Activated T-helper 2 cell treated with anti-CD3 and anti-CD28 coated beads, Interferon-gamma antibody, Interleukin-2, Interleukin-4, amounts not matched to agents 10 μg/mL and 5 μg/mL and 100 μg/mL, durations not matched to agents 14 hours and 24 hours and 36 hours (primary cell): Measurements from ENCODE around the gene CRYGB. TPM values are rescaled to one million over a fixed set of nuclear protein-coding genes. Genes with fewer than 3 reads are reported as not detected.
A peak's percentile ranks its signal among the peaks of the same experiment; 100 is the strongest.

ENCODE experiments used
- DNase-seq: peaks from one replicate; pipeline ENCODE4 v3.0.0; 2021; ENCODE audit warnings: low spot score
- H3K27ac Mint-ChIP-seq: one replicate; pipeline ENCODE4 v1.8.0; 2021; ENCODE audit warnings: mixed read lengths
- H3K27me3 Mint-ChIP-seq: one replicate; pipeline ENCODE4 v1.8.0; 2021; ENCODE audit warnings: low read depth, mixed read lengths
- H3K36me3 Mint-ChIP-seq: one replicate; pipeline ENCODE4 v1.8.0; 2021; ENCODE audit warnings: low read depth, mixed read lengths
- H3K4me1 Mint-ChIP-seq: one replicate; pipeline ENCODE4 v1.8.0; 2021; ENCODE audit warnings: low read depth, mixed read lengths
- H3K4me3 Mint-ChIP-seq: one replicate; pipeline ENCODE4 v1.8.0; 2021; ENCODE audit warnings: low read depth, mild to moderate bottlenecking, moderate library complexity, mixed read lengths
- H3K9me3 Mint-ChIP-seq: one replicate; pipeline ENCODE4 v1.8.0; 2021; ENCODE audit warnings: mixed read lengths
- intact Hi-C: fragments of 100-400 bp; cut with micrococcal nuclease; formaldehyde crosslinking; loops from one replicate; pipeline ENCODE4 v1.15.1; 2023
- total RNA-seq: library from RNA; stranded (reverse); gene quantifications from 2 replicates; pipeline ENCODE4 v1.2.3, GENCODE V29; 2022

CRYGB gene
- total RNA-seq, 1 donor from 2014 or later, result not detected

GRCh38 chr2:208175069-208175839 is 29.3 kb upstream of the CRYGB start:
- peaks cover 8% of the 10 kb centered on the region for H3K27me3 Mint-ChIP-seq
- peak; percentile 32 for DNase-seq
- H3K4me1 Mint-ChIP-seq, result peaks cover 3% of the 10 kb centered on the region
- intact Hi-C loops, result loop anchor here (1.0 to 10.0 kb wide), 2 partner anchors 79 to 1030 kb away; no protein-coding TSS in a partner anchor
- no peaks in the 10 kb centered on the region for H3K9me3 Mint-ChIP-seq
- H3K27ac Mint-ChIP-seq, result no peak overlapping the region
- no peak overlapping the region for H3K4me3 Mint-ChIP-seq
- no peaks in the 10 kb centered on the region for H3K36me3 Mint-ChIP-seq

- no peak overlapping the region for H3K4me3 Mint-ChIP-seq
- H3K4me1 Mint-ChIP-seq, result peaks cover 3% of the 10 kb centered on the region
- intact Hi-C loops, result loop anchor here (10.0 kb wide), 1 partner anchor 1031 kb away; no protein-coding TSS in a partner anchor
- no peaks in the 10 kb centered on the region for H3K9me3 Mint-ChIP-seq
- no peak for DNase-seq
- H3K27ac Mint-ChIP-seq, result no peak overlapping the region
- peaks cover 8% of the 10 kb centered on the region for H3K27me3 Mint-ChIP-seq
- no peaks in the 10 kb centered on the region for H3K36me3 Mint-ChIP-seq
These were observed 28.2 kb upstream of the CRYGB start for GRCh38 chr2:208174144-208174543.

GRCh38 chr2:208172125-208172524 is 26.2 kb upstream of the CRYGB start:
- no peak overlapping the region for H3K4me3 Mint-ChIP-seq
- intact Hi-C loops, result loop anchor here (10.0 kb wide), 1 partner anchor 1033 kb away; no protein-coding TSS in a partner anchor
- peaks cover 8% of the 10 kb centered on the region for H3K27me3 Mint-ChIP-seq
- H3K4me1 Mint-ChIP-seq, result peaks cover 3% of the 10 kb centered on the region
- DNase-seq, result no peak
- H3K36me3 Mint-ChIP-seq, result no peaks in the 10 kb centered on the region
- no peaks in the 10 kb centered on the region for H3K9me3 Mint-ChIP-seq
- H3K27ac Mint-ChIP-seq, result no peak overlapping the region

GRCh38 chr2:208164951-208165755 is 19.2 kb upstream of the CRYGB start:
- H3K27me3 Mint-ChIP-seq, result peaks cover 15% of the 10 kb centered on the region

GRCh38 chr2:208163489-208163888 is 17.5 kb upstream of the CRYGB start, which contains the start of gene CRYGA:
CRYGA (minus strand) TSS chr2:208163589; CDS start chr2:208163556, 33 bp downstream.
- Mint-ChIP-seq H3K27me3 (peaks cover 13% of the 10 kb centered on the region), H3K4me3 (no peak within 1 kb of the TSS), H3K27ac (no peak within 1 kb of the TSS), H3K36me3 (no peaks in the 10 kb centered on the region), H3K9me3 (no peaks in the 10 kb centered on the region), H3K4me1 (no peaks in the 10 kb centered on the region)
- intact Hi-C loops, result no loop called here
- no peak for DNase-seq

More at GRCh38 chr2:208164951-208165755, 19.2 kb upstream of the CRYGB start:
- H3K4me1 Mint-ChIP-seq, result no peaks in the 10 kb centered on the region
- intact Hi-C loops, result no loop called here
- H3K9me3 Mint-ChIP-seq, result no peaks in the 10 kb centered on the region
- H3K4me3 Mint-ChIP-seq, result no peak overlapping the region
- no peak for DNase-seq
- no peak overlapping the region for H3K27ac Mint-ChIP-seq
- H3K36me3 Mint-ChIP-seq, result no peaks in the 10 kb centered on the region

- peaks cover 7% of the 10 kb centered on the region for H3K27me3 Mint-ChIP-seq
These were observed 10.5 kb upstream of the CRYGB start for GRCh38 chr2:208156439-208156838.

GRCh38 chr2:208153156-208153555 is 7.2 kb upstream of the CRYGB start:
- H3K4me3 Mint-ChIP-seq, result no peak overlapping the region
- intact Hi-C loops, result no loop called here
- H3K27me3 Mint-ChIP-seq, result peaks cover 17% of the 10 kb centered on the region
- H3K4me1 Mint-ChIP-seq, result no peaks in the 10 kb centered on the region
- no peaks in the 10 kb centered on the region for H3K9me3 Mint-ChIP-seq
- H3K36me3 Mint-ChIP-seq, result no peaks in the 10 kb centered on the region
- DNase-seq, result no peak
- H3K27ac Mint-ChIP-seq, result no peak overlapping the region

More at GRCh38 chr2:208156439-208156838, 10.5 kb upstream of the CRYGB start:
- Mint-ChIP-seq H3K27ac (no peak overlapping the region), H3K9me3 (no peaks in the 10 kb centered on the region), H3K4me1 (no peaks in the 10 kb centered on the region), H3K36me3 (no peaks in the 10 kb centered on the region), H3K4me3 (no peak overlapping the region)
- intact Hi-C loops, result no loop called here
- DNase-seq, result no peak

GRCh38 chr2:208150956-208151355 is 5.0 kb upstream of the CRYGB start:
- H3K27ac Mint-ChIP-seq, result no peak overlapping the region
- no peaks in the 10 kb centered on the region for H3K36me3 Mint-ChIP-seq
- H3K4me3 Mint-ChIP-seq, result no peak overlapping the region
- DNase-seq, result no peak
- H3K9me3 Mint-ChIP-seq, result no peaks in the 10 kb centered on the region
- intact Hi-C loops, result no loop called here
- H3K27me3 Mint-ChIP-seq, result peaks cover 16% of the 10 kb centered on the region
- H3K4me1 Mint-ChIP-seq, result no peaks in the 10 kb centered on the region

GRCh38 chr2:208150094-208150493 is 4.1 kb upstream of the CRYGB start:
- Mint-ChIP-seq H3K27ac (no peak overlapping the region), H3K4me1 (no peaks in the 10 kb centered on the region), H3K36me3 (no peaks in the 10 kb centered on the region), H3K27me3 (peaks cover 14% of the 10 kb centered on the region), H3K4me3 (no peak overlapping the region), H3K9me3 (no peaks in the 10 kb centered on the region)
- DNase-seq, result no peak
- intact Hi-C loops, result no loop called here

- H3K4me1 Mint-ChIP-seq, result no peaks in the 10 kb centered on the region
These were observed 2.8 kb upstream of the CRYGB start for GRCh38 chr2:208148803-208149202.

GRCh38 chr2:208147759-208148158 is 1.8 kb upstream of the CRYGB start:
- intact Hi-C loops, result loop anchor here (5.0 kb wide), 1 partner anchor 1760 kb away; no protein-coding TSS in a partner anchor
- peaks cover 14% of the 10 kb centered on the region for H3K27me3 Mint-ChIP-seq

More at GRCh38 chr2:208148803-208149202, 2.8 kb upstream of the CRYGB start:
- Mint-ChIP-seq H3K27me3 (peaks cover 14% of the 10 kb centered on the region), H3K4me3 (no peak overlapping the region), H3K36me3 (no peaks in the 10 kb centered on the region), H3K27ac (no peak overlapping the region), H3K9me3 (no peaks in the 10 kb centered on the region)
- intact Hi-C loops, result loop anchor here (5.0 kb wide), 1 partner anchor 1762 kb away; no protein-coding TSS in a partner anchor
- no peak for DNase-seq

GRCh38 chr2:208147008-208147407 is 1.1 kb upstream of the CRYGB start:
- intact Hi-C loops, result loop anchor here (5.0 kb wide), 1 partner anchor 1760 kb away; no protein-coding TSS in a partner anchor
- Mint-ChIP-seq H3K27ac (no peak overlapping the region), H3K27me3 (peaks cover 10% of the 10 kb centered on the region), H3K36me3 (no peaks in the 10 kb centered on the region), H3K4me1 (no peaks in the 10 kb centered on the region), H3K4me3 (no peak overlapping the region), H3K9me3 (no peaks in the 10 kb centered on the region)
- DNase-seq, result no peak

More at GRCh38 chr2:208147759-208148158, 1.8 kb upstream of the CRYGB start:
- H3K36me3 Mint-ChIP-seq, result no peaks in the 10 kb centered on the region
- no peak overlapping the region for H3K4me3 Mint-ChIP-seq
- no peaks in the 10 kb centered on the region for H3K4me1 Mint-ChIP-seq
- no peak overlapping the region for H3K27ac Mint-ChIP-seq
- no peak for DNase-seq
- H3K9me3 Mint-ChIP-seq, result no peaks in the 10 kb centered on the region
